Smooth muscle cell (in vitro differentiated cells): Measurements from ENCODE around the gene SLK. TPM values are rescaled to one million over a fixed set of nuclear protein-coding genes. Genes with fewer than 3 reads are reported as not detected.

Experiments used
- DNase-seq: peaks from one replicate; lab custom pipeline; 2025; ENCODE audit not compliant: unreplicated experiment; lab: John Stamatoyannopoulos, UW
- H2AFZ ChIP-seq: fragments of 200-600 bp; sonication (generic); 2 replicates; pipeline ENCODE4 v1.6.0; 2016; ENCODE audit warnings: antibody characterized with exemption, low read depth, mild to moderate bottlenecking
- H3F3A ChIP-seq: fragments of 200-600 bp; sonication (generic); 2 replicates; pipeline ENCODE4 v1.6.0; 2017; ENCODE audit warnings: antibody characterized with exemption, low read depth
- H3K27ac ChIP-seq: fragments of 200-600 bp; sonication (generic); 2 replicates; pipeline ENCODE4 v1.5.1; 2016; ENCODE audit warnings: low read depth, mild to moderate bottlenecking
- H3K27me3 ChIP-seq: fragments of 200-600 bp; sonication (generic); 2 replicates; pipeline ENCODE4 v1.6.1; 2016; ENCODE audit warnings: low read depth, mild to moderate bottlenecking
- H3K36me3 ChIP-seq: fragments of 200-600 bp; sonication (generic); 2 replicates; pipeline ENCODE4 v1.5.1; 2016; ENCODE audit warnings: low read depth
- H3K4me1 ChIP-seq: fragments of 200-600 bp; sonication (generic); 2 replicates; pipeline ENCODE4 v1.5.1; 2016; ENCODE audit warnings: low read depth
- H3K4me2 ChIP-seq: fragments of 200-600 bp; sonication (generic); 2 replicates; pipeline ENCODE4 v1.6.0; 2016; ENCODE audit warnings: mild to moderate bottlenecking
- H3K4me3 ChIP-seq: fragments of 200-600 bp; sonication (generic); 2 replicates; pipeline ENCODE4 v1.5.1; 2016; ENCODE audit warnings: mild to moderate bottlenecking
- H3K79me2 ChIP-seq: fragments of 200-600 bp; sonication (generic); 2 replicates; pipeline ENCODE4 v1.6.0; 2016; ENCODE audit warnings: low read depth, mild to moderate bottlenecking
- H3K9ac ChIP-seq: fragments of 200-600 bp; sonication (generic); 2 replicates; pipeline ENCODE4 v1.6.0; 2016; ENCODE audit warnings: low read depth
- H3K9me3 ChIP-seq: fragments of 200-600 bp; sonication (generic); replicated peaks from 2 replicates; pipeline ENCODE4 v1.5.1; 2016; ENCODE audit warnings: low read depth
- H4K20me1 ChIP-seq: fragments of 200-600 bp; sonication (generic); 2 replicates; pipeline ENCODE4 v1.6.0; 2016; ENCODE audit warnings: low read depth
- CTCF ChIP-seq: fragments of 200-600 bp; sonication (generic); IDR thresholded peaks from 2 replicates; pipeline ENCODE4 v1.5.1; 2017; ENCODE audit warnings: borderline replicate concordance, mild to moderate bottlenecking, antibody characterized with exemption; ENCODE audit not compliant: insufficient read depth, poor library complexity, severe bottlenecking
- WGBS: methylation state at CpG from one replicate; pipeline ENCODE4 v1.1.7; 2016; ENCODE audit warnings: low lambda C conversion rate; 5-methylcytosine and 5-hydroxymethylcytosine counted together
- polyA plus RNA-seq: library from polyadenylated mRNA; unstranded; fragments of >200 nt; fragmentation: Nextera tagmentation; extraction: Ambion mirVana; gene quantifications from 2 replicates; pipeline ENCODE4 v1.2.1, GENCODE V29; 2016
- total RNA-seq: library from RNA; depleted of rRNA; stranded (reverse); fragments of >200 nt; gene quantifications from 2 replicates; pipeline ENCODE4 v1.2.3, GENCODE V29; 2014

Gene SLK
- total and polyA plus RNA-seq, 2 experiments from 2014 or later = 15.5 to 45.7 TPM

- Histone ChIP-seq H3K79me2 (no peaks in the 10 kb centered on the region), H3K4me3 (no peak overlapping the region), H3K4me2 (no peak overlapping the region), H4K20me1 (no peaks in the 10 kb centered on the region), H3F3A (no peaks in the 10 kb centered on the region), H3K4me1 (peaks cover 4% of the 10 kb centered on the region), H3K27ac (no peak overlapping the region), H3K36me3 (no peaks in the 10 kb centered on the region), H3K9me3 (no peaks in the 10 kb centered on the region), H3K27me3 (no peaks in the 10 kb centered on the region), H2AFZ (no peak overlapping the region), H3K9ac (no peak overlapping the region)
- no peak for DNase-seq
- TF ChIP-seq CTCF = no peak
- WGBS = 89% methylated on average over 14 of the region's 14 CpGs
Measured at GRCh38 chr10:104041891-104042535, 75.1 kb downstream of the SLK start.

- Histone ChIP-seq H2AFZ (no peak overlapping the region), H3F3A (no peaks in the 10 kb centered on the region), H3K4me1 (peaks cover 4% of the 10 kb centered on the region), H3K9ac (no peak overlapping the region), H3K36me3 (no peaks in the 10 kb centered on the region), H3K79me2 (no peaks in the 10 kb centered on the region), H3K4me3 (no peak overlapping the region), H3K27me3 (no peaks in the 10 kb centered on the region), H4K20me1 (no peaks in the 10 kb centered on the region), H3K27ac (no peak overlapping the region), H3K4me2 (no peak overlapping the region), H3K9me3 (no peaks in the 10 kb centered on the region)
- no peak for TF ChIP-seq CTCF
- WGBS = 82% methylated on average over 8 of the region's 8 CpGs
- DNase-seq = no peak
Measured at GRCh38 chr10:104043185-104043830, 76.4 kb downstream of the SLK start.

GRCh38 chr10:104043854-104044253, 76.9 kb downstream of the SLK start:
- Histone ChIP-seq H3K36me3 (no peaks in the 10 kb centered on the region), H4K20me1 (no peaks in the 10 kb centered on the region), H2AFZ (no peak overlapping the region), H3K79me2 (no peaks in the 10 kb centered on the region), H3K4me2 (no peak overlapping the region), H3K27ac (no peak overlapping the region), H3K27me3 (no peaks in the 10 kb centered on the region), H3F3A (no peaks in the 10 kb centered on the region), H3K9ac (no peak overlapping the region), H3K4me3 (no peak overlapping the region), H3K9me3 (no peaks in the 10 kb centered on the region), H3K4me1 (peaks cover 4% of the 10 kb centered on the region)
- WGBS = 72% methylated on average over 4 of the region's 4 CpGs
- DNase-seq = no peak
- TF ChIP-seq CTCF = no peak
